Ishikawa (cell line): ENCODE measurements around the gene KCNJ4.

ENCODE experiments used
- CEBPB ChIP-seq: IDR thresholded peaks from 2 replicates; pipeline ENCODE4 v1.6.1; 2012
- CREB1 ChIP-seq: IDR thresholded peaks from 2 replicates; pipeline ENCODE4 v1.6.1; 2012; ENCODE audit warnings: low read depth
- EGR1 ChIP-seq: IDR thresholded peaks from 2 replicates; pipeline ENCODE4 v1.6.1; 2012
- EP300 ChIP-seq: IDR thresholded peaks from 2 replicates; pipeline ENCODE4 v1.6.1; 2012; ENCODE audit warnings: borderline replicate concordance
- FOXM1 ChIP-seq: IDR thresholded peaks from 2 replicates; pipeline ENCODE4 v1.6.1; 2012; ENCODE audit warnings: low read depth, borderline replicate concordance
- NFIC ChIP-seq: IDR thresholded peaks from 2 replicates; pipeline ENCODE4 v1.6.1; 2012
- RAD21 ChIP-seq: IDR thresholded peaks from 2 replicates; pipeline ENCODE4 v1.6.1; 2012; ENCODE audit warnings: low read depth
- TAF1 ChIP-seq: IDR thresholded peaks from 2 replicates; pipeline ENCODE4 v1.6.1; 2012; ENCODE audit warnings: low read depth, mild to moderate bottlenecking
- TCF12 ChIP-seq: IDR thresholded peaks from 2 replicates; pipeline ENCODE4 v1.6.1; 2012; ENCODE audit warnings: low read depth
- TEAD4 ChIP-seq: IDR thresholded peaks from 2 replicates; pipeline ENCODE4 v1.6.1; 2012
- YY1 ChIP-seq: IDR thresholded peaks from 2 replicates; pipeline ENCODE4 v1.6.1; 2012; ENCODE audit warnings: low read depth
- ZBTB7A ChIP-seq: IDR thresholded peaks from 2 replicates; pipeline ENCODE4 v1.6.1; 2012; ENCODE audit warnings: low read depth
- TF ChIP-seq, protein P1 (sequence below): IDR thresholded peaks from 2 replicates; pipeline ENCODE4 v1.6.1; 2012; ENCODE audit warnings: low read depth, mild to moderate bottlenecking
- TF ChIP-seq, protein P2 (sequence below): IDR thresholded peaks from 2 replicates; pipeline ENCODE4 v1.6.1; 2012
- TF ChIP-seq, protein P3 (sequence below): IDR thresholded peaks from 2 replicates; pipeline ENCODE4 v1.6.1; 2012

KCNJ4 gene

DNA sequence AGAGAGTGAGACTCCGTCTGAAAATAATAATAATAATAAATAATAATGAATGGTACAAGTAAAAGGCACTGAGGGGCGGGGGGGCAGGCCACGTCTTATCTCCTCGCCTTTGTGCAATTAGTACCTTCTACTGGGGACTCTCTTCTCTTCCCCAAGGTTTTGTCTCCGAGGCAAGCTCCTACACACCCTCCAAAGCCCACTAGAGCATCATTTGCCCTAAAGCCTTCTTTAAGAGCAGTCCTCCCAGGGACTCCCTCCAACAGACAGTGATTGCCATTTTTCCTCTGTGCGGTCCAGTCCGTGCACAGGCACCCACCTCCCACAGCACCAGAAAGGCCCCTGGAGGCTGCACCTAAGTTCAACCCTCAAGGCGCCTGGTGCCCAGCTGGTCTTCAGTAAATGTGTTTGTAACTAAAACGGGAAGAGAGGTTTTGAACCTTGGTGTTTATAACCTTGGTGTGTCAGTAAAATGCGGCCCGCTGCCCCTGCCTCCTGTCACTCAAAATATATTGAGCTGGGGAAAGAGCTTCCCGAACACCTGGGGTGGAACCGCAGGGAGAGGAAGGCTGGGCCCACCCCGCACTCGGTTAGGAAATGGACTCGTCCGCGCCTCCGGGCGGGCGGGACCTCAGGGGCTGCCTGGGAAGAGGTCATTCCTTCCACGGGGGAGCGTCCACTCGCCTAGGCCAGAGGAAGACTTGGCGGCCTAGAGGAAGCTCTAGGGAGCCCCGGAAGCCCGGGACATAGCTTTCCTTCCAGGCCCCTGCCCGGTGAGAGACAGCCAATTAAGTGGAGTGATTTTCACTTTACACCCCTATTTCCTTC, 8.2 kb upstream of the KCNJ4 start:
- TF ChIP-seq RAD21 (no peak), TEAD4 (no peak), CREB1 (no peak)

DNA sequence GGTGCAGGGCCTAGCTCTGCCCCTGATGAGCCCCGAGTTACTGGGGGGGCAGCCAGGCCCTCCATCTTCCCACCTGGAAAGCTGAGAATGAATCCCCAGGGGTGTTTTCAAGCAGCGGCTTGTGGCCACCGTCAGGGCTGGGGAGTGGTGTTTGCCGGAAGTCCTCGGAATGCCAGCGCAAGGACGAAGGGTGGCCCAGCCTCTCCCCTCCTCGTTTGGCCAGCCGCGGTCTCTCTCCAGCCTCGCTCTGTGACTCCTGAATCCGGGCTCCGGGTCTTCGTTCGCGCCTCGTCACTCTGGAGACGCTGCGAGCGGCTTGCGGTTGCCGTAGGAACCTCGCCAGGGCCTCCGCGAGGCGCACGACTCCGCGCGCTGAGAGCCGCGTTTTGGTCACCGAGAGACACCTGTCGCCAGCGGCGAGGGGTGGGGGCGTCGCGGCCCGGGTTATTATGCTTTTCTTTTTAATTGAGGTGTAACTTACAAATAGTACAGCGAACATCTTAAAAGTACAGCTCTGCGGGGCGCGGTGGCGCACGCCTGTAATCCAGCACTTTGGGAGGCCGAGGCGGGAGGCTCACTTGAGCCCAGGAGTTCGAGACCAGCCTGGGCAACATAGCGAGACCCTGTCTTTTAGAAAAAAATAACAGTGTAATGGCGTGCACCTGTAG, 6.5 kb upstream of the KCNJ4 start:
- TF ChIP-seq FOXM1 (no peak), CREB1 (no peak), TEAD4 (0 out of 2 replicates have a peak, but pooled peaks have one; percentile 14), NFIC (peak; percentile 46), EGR1 (no peak; the same call in 1 of the 2 replicates), TAF1 (peak; percentile 49; the same call in 1 of the 2 replicates), RAD21 (peak; percentile 34; the same call in 1 of the 2 replicates), CEBPB (no peak), TCF12 (no peak), ZBTB7A (peak; percentile 53; the same call in 1 of the 2 replicates), EP300 (no peak; the same call in 1 of the 2 replicates), YY1 (peak; percentile 61; the same call in 1 of the 2 replicates)
- TF ChIP-seq, protein P1, sequence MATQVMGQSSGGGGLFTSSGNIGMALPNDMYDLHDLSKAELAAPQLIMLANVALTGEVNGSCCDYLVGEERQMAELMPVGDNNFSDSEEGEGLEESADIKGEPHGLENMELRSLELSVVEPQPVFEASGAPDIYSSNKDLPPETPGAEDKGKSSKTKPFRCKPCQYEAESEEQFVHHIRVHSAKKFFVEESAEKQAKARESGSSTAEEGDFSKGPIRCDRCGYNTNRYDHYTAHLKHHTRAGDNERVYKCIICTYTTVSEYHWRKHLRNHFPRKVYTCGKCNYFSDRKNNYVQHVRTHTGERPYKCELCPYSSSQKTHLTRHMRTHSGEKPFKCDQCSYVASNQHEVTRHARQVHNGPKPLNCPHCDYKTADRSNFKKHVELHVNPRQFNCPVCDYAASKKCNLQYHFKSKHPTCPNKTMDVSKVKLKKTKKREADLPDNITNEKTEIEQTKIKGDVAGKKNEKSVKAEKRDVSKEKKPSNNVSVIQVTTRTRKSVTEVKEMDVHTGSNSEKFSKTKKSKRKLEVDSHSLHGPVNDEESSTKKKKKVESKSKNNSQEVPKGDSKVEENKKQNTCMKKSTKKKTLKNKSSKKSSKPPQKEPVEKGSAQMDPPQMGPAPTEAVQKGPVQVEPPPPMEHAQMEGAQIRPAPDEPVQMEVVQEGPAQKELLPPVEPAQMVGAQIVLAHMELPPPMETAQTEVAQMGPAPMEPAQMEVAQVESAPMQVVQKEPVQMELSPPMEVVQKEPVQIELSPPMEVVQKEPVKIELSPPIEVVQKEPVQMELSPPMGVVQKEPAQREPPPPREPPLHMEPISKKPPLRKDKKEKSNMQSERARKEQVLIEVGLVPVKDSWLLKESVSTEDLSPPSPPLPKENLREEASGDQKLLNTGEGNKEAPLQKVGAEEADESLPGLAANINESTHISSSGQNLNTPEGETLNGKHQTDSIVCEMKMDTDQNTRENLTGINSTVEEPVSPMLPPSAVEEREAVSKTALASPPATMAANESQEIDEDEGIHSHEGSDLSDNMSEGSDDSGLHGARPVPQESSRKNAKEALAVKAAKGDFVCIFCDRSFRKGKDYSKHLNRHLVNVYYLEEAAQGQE, result no peak
- TF ChIP-seq, protein P2, sequence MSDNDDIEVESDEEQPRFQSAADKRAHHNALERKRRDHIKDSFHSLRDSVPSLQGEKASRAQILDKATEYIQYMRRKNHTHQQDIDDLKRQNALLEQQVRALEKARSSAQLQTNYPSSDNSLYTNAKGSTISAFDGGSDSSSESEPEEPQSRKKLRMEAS, result peak; percentile 92
- TF ChIP-seq, protein P3, sequence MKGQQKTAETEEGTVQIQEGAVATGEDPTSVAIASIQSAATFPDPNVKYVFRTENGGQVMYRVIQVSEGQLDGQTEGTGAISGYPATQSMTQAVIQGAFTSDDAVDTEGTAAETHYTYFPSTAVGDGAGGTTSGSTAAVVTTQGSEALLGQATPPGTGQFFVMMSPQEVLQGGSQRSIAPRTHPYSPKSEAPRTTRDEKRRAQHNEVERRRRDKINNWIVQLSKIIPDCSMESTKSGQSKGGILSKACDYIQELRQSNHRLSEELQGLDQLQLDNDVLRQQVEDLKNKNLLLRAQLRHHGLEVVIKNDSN, result 0 out of 2 replicates have a peak, but pooled peaks have one; percentile 25

DNA sequence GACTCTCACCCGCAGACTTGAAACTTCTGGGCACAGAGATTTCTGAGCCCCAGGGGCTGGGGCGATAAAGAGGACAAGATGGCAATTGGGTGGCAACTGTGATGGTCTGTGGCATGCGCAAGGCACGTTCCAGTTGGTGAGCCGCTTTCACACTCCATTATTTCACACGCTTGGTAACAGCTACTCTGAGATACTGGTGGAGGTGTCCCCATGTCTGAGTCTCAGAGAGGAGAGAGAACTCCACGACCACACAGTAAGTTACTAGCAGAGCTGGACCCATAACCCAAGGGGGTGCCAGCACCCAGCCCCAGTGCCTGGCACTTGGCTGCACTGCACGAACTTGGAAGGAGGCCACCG, 6.0 kb upstream of the KCNJ4 start:
- TF ChIP-seq, protein P2, result no peak
- TF ChIP-seq RAD21 (no peak), EGR1 (no peak), FOXM1 (no peak), TAF1 (no peak)
- TF ChIP-seq, protein P1, result no peak

DNA sequence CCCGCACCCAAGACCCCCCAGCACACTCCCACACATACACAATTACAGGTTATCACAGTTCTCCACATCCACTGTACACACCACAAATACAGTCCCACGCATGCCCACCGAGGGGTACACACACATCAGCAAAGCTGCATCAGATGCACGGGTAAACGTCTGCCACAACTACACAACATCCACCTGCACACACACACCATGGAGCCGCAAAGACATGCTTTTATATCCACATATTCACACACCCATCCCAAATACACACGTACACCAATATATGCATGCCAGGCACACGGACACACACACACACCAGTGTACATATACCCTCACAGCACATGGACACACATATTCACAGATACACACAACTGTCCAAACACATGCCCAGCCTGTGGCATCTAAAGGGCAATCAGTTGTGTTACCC, 5.4 kb upstream of the KCNJ4 start:
- TF ChIP-seq, protein P2, result no peak
- TF ChIP-seq CREB1 (no peak), CEBPB (no peak), TEAD4 (no peak), NFIC (no peak), FOXM1 (no peak), YY1 (no peak), RAD21 (no peak), TCF12 (no peak), TAF1 (no peak), EGR1 (no peak), EP300 (no peak), ZBTB7A (no peak)
- TF ChIP-seq, protein P3, result no peak
- TF ChIP-seq, protein P1, result no peak
